ENCODE measurements around the gene C1orf74. TPM values are rescaled to one million over a fixed set of nuclear protein-coding genes. Genes with fewer than 3 reads are reported as not detected.
A peak's percentile ranks its signal among the peaks of the same experiment; 100 is the strongest.

C1orf74 gene
- total RNA-seq, 2 donors from 2014 or later, result 2.2 to 2.9 TPM

DNA sequence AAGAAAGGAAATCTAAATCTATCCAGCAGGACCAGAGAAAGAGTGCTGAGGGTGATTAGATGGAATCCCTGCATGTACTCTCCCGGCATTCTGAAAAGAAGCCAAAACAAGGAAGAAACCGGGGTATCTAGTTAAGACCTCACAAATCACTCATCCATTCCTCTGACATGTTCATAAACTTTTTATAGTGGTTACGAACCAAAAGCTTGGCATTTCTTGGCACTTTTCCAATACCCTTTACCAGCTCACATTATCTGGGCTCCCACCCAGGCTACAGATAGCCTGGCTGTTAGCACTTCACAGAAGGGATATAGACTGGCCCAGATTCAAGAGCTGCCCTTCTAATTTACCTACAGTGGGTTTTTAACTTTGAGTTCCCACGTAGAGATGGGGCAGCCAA lies 1.8 kb upstream of the C1orf74 start:
- H3K27ac ChIP-seq, result no peak overlapping the region
- H3K36me3 ChIP-seq, result no peaks in the 10 kb centered on the region
- DNase-seq, result no peak
- H3K9me3 ChIP-seq, result no peaks in the 10 kb centered on the region
- H3K27me3 ChIP-seq, result no peaks in the 10 kb centered on the region
- H3K9ac ChIP-seq (ENCODE audit: low read depth in 2 of 2, low read length in 2 of 2), result no peak overlapping the region
- intact Hi-C loops (cut with DNase I), result no loop called here
- H3K4me3 ChIP-seq, result no peak overlapping the region
- H3K4me1 ChIP-seq, result peaks cover 7% of the 10 kb centered on the region
- TF ChIP-seq, protein P1, sequence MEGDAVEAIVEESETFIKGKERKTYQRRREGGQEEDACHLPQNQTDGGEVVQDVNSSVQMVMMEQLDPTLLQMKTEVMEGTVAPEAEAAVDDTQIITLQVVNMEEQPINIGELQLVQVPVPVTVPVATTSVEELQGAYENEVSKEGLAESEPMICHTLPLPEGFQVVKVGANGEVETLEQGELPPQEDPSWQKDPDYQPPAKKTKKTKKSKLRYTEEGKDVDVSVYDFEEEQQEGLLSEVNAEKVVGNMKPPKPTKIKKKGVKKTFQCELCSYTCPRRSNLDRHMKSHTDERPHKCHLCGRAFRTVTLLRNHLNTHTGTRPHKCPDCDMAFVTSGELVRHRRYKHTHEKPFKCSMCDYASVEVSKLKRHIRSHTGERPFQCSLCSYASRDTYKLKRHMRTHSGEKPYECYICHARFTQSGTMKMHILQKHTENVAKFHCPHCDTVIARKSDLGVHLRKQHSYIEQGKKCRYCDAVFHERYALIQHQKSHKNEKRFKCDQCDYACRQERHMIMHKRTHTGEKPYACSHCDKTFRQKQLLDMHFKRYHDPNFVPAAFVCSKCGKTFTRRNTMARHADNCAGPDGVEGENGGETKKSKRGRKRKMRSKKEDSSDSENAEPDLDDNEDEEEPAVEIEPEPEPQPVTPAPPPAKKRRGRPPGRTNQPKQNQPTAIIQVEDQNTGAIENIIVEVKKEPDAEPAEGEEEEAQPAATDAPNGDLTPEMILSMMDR (IDR thresholded peaks at IDR 0.05), result no peak

GRCh38 chr1:209785592-209785991 lies 1.2 kb upstream of the C1orf74 start:
- Histone ChIP-seq H3K9ac (ENCODE audit: low read depth in 2 of 2, low read length in 2 of 2) (no peak overlapping the region), H3K27me3 (no peaks in the 10 kb centered on the region), H3K9me3 (no peaks in the 10 kb centered on the region), H3K27ac (no peak overlapping the region), H3K36me3 (no peaks in the 10 kb centered on the region), H3K4me3 (no peak overlapping the region), H3K4me1 (peaks cover 6% of the 10 kb centered on the region)
- intact Hi-C loops (cut with DNase I), result no loop called here
- DNase-seq, result no peak
- TF ChIP-seq, protein P1 (IDR thresholded peaks at IDR 0.05), result no peak

DNA sequence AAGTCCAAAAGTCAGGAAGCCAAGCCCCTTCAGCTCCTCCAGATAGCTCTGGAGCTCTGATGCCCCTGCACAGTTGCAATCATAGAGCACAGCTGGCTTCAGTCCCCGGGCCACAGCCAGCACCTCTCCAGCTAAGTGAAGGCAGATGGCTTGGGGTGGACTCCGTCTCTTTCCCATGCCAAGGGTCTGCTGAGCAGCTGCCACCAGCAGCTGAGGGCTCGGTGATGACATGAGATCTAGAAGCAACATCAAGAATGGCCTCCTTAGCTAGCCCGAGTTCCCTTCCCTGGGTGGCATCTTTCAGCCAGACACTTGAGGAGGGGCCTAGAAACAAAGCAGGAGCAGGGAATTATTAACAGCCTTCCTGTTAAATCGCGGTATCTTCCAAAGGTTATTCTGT lies 973 bp downstream of the C1orf74 start:
- TF ChIP-seq, protein P1 (IDR thresholded peaks at IDR 0.05), result no peak
- intact Hi-C loops (cut with DNase I), result no loop called here
- Histone ChIP-seq H3K4me1 (peaks cover 3% of the 10 kb centered on the region), H3K9ac (ENCODE audit: low read depth in 2 of 2, low read length in 2 of 2) (peak overlapping the region in 1 of 2 donors; percentile 90), H3K9me3 (no peaks in the 10 kb centered on the region), H3K4me3 (peak overlapping the region; percentile 48), H3K36me3 (no peaks in the 10 kb centered on the region), H3K27me3 (no peaks in the 10 kb centered on the region), H3K27ac (no peak overlapping the region)
- no peak for DNase-seq

- DNase-seq, result no peak
- Histone ChIP-seq H3K27ac (no peak overlapping the region), H3K27me3 (no peaks in the 10 kb centered on the region), H3K9ac (ENCODE audit: low read depth in 2 of 2, low read length in 2 of 2) (no peak overlapping the region), H3K4me1 (no peaks in the 10 kb centered on the region), H3K36me3 (no peaks in the 10 kb centered on the region), H3K4me3 (no peak overlapping the region), H3K9me3 (no peaks in the 10 kb centered on the region)
- TF ChIP-seq, protein P1 (IDR thresholded peaks at IDR 0.05), result no peak
- intact Hi-C loops (cut with DNase I), result no loop called here
Measured at GRCh38 chr1:209780268-209780667, 4.1 kb downstream of the C1orf74 start.

DNA sequence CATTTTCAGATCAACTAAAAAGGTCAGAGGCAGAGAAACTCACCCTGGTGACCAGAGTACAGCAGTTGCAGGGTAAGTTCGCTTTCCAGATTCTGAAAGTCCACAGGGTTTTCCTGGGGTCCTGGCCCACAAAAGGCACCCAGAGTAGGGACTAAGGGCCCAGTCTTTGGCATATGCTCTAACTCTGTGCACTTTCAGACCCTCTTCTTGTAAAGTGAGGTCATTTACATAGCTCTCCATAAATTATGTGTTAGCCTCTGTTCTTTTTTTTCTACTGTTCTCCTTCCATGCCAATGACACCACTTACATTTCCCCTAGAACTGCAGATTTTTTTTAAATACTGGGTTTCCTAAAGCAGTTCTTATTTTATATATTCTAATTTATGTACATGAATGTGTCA lies 6.3 kb downstream of the C1orf74 start:
- H3K4me1 ChIP-seq, result no peaks in the 10 kb centered on the region
- H3K36me3 ChIP-seq, result no peaks in the 10 kb centered on the region
- H3K27ac ChIP-seq, result no peak overlapping the region
- H3K9ac ChIP-seq (ENCODE audit: low read depth in 2 of 2, low read length in 2 of 2), result no peak overlapping the region
- DNase-seq, result no peak
- no peaks in the 10 kb centered on the region for H3K27me3 ChIP-seq
- intact Hi-C loops (cut with DNase I), result no loop called here
- no peak overlapping the region for H3K4me3 ChIP-seq
- TF ChIP-seq, protein P1 (IDR thresholded peaks at IDR 0.05), result no peak
- H3K9me3 ChIP-seq, result no peaks in the 10 kb centered on the region

DNA sequence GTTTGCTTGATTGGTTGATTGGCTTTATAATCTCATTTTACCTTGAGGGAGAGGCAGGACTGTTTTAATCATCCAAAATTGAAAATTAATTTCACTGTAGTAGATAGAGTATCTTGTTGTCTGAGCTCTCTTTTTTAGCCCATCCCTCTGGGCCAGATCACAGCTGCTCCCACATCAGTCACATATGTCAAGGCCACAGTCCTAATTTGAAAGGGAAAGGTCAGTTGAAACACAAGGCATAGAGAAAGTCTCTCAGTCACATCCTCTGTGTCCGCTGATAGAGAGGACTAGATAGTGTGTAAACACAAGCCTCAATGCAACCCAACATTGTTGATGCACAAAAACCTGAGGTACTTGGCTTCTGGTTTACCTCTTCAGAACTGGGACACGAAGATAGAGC lies 6.8 kb downstream of the C1orf74 start:
- no peaks in the 10 kb centered on the region for H3K27me3 ChIP-seq
- TF ChIP-seq, protein P1 (IDR thresholded peaks at IDR 0.05), result no peak
- H3K27ac ChIP-seq, result no peak overlapping the region
- DNase-seq, result no peak
- intact Hi-C loops (cut with DNase I), result no loop called here
- no peaks in the 10 kb centered on the region for H3K36me3 ChIP-seq
- no peak overlapping the region for H3K4me3 ChIP-seq
- no peak overlapping the region for H3K9ac ChIP-seq (ENCODE audit: low read depth in 2 of 2, low read length in 2 of 2)
- H3K9me3 ChIP-seq, result no peaks in the 10 kb centered on the region
- H3K4me1 ChIP-seq, result no peaks in the 10 kb centered on the region

Data from colonic mucosa (tissue), 4 donors.